GM13976 (cell line): ENCODE results near the gene ADIPOR2.

Experiments used
- DNase-seq: peaks from one replicate; pipeline ENCODE4 v3.0.0; 2012; ENCODE audit warnings: low spot score
- CTCF ChIP-seq: IDR thresholded peaks from 2 replicates; pipeline ENCODE4 v1.5.1; 2012; ENCODE audit warnings: borderline replicate concordance, mild to moderate bottlenecking; ENCODE audit not compliant: insufficient read depth; ENCODE audit errors: extremely low read depth, missing control alignments, control extremely low read depth
- in situ Hi-C: fragments of 300-500 bp; cut with MboI; formaldehyde crosslinking; loops from one replicate; pipeline ENCODE4 v1.12.0; 2022; ENCODE audit warnings: low sequenced_read_pairs, mixed read lengths, inconsistent platforms; ENCODE audit not compliant: unreplicated experiment

ADIPOR2 gene

GRCh38 chr12:1646569-1647284 lies 44.1 kb upstream of the ADIPOR2 start:
- peak; percentile 63 for DNase-seq
- in situ Hi-C loops = loop anchor here (25.0 kb wide), 1 partner anchor 941 kb away; no protein-coding TSS in a partner anchor
- TF ChIP-seq CTCF = no peak

- in situ Hi-C loops = loop anchor here (25.0 kb wide), 1 partner anchor 940 kb away; no protein-coding TSS in a partner anchor
Measured at GRCh38 chr12:1647285-1647669, 43.6 kb upstream of the ADIPOR2 start.

GRCh38 chr12:1650260-1650977 lies 40.5 kb upstream of the ADIPOR2 start:
- in situ Hi-C loops = loop anchor here (5.0 to 10.0 kb wide), 2 partner anchors 137 to 284 kb away; no protein-coding TSS in a partner anchor
- no peak for DNase-seq
- no peak for TF ChIP-seq CTCF

More at GRCh38 chr12:1647285-1647669, 43.6 kb upstream of the ADIPOR2 start:
- no peak for TF ChIP-seq CTCF
- DNase-seq = no peak

- no peak for TF ChIP-seq CTCF
- DNase-seq = no peak
- in situ Hi-C loops = loop anchor here (5.0 to 10.0 kb wide), 2 partner anchors 136 to 284 kb away; no protein-coding TSS in a partner anchor
Measured at GRCh38 chr12:1650978-1651361, 39.9 kb upstream of the ADIPOR2 start.

- no peak for TF ChIP-seq CTCF
- in situ Hi-C loops = loop anchor here (5.0 to 10.0 kb wide), 2 partner anchors 135 to 283 kb away; no protein-coding TSS in a partner anchor
- no peak for DNase-seq
Measured at GRCh38 chr12:1651946-1652345, 38.9 kb upstream of the ADIPOR2 start.

- in situ Hi-C loops = loop anchor here (10.0 kb wide), 1 partner anchor 279 kb away; no protein-coding TSS in a partner anchor
- TF ChIP-seq CTCF = no peak
- DNase-seq = no peak
Measured at GRCh38 chr12:1655225-1655788, 35.6 kb upstream of the ADIPOR2 start.
